Right hindlimb (tissue), 1 donor: ENCODE results near the gene MRPL58.
"Not testable (repeated sequence)": the region's sequence is repeated elsewhere in the genome, so short reads cannot be mapped to it uniquely, and the experiment has no call there.

Experiments used
- DNase-seq: peaks from one replicate; pipeline ENCODE4 v3.0.0-alpha.2; 2018

MRPL58 gene

DNA sequence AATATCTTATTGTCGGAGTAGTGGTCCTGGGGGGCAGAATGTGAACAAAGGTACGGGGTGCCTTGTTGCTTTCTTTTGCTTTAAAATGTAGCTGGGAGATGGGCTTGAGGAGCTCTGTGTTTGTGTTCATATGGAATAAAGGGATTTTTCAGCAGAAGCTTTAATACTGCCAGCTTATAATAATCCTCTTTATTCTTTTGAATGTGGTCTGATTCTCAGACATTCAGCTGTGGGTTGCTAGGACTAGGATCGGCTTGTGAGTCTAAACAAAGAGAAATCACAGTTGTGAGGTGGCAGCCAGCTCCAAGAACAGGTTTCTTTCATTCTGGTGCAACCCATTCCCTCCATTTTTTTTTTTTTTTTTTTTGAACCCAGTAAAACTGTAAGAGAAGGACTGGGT, 7.2 kb downstream of the MRPL58 start:
- no peak for DNase-seq

- DNase-seq: no peak
Observed at GRCh38 chr17:75020331-75021110, 8.1 kb downstream of the MRPL58 start.

DNA sequence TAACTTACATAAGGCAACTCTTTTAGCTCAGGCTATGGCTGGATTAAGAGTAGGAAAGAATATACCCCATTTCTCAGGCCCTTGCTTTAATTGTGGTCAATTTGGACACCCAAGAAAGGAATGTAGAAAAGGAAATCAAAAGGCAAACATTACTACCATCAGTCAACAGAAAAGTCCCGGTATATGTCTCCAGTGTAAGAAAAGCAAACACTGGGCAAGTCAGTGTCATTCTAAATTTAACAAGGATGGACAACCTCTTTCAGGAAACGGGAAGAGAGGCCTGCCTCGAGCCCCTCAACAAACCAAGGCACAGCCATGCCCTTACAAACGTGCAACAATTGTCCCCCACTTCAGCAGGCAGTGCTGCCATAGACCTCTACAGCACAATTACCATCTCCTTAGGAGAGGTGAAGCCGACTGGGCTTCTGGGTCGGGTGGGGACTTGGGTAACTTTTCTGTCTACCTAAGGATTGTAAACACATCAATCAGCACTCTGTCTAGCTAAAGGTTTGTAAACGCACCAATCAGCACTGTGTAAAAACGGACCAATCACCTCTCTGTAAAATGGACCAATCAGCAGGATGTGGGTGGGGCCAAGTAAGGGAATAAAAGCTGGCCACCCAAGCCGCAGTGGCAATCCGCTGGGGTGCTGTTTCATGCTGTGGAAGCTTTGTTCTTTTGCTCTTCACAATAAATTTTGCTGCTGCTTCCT, 12.4 kb downstream of the MRPL58 start:
- DNase-seq: no peak

- DNase-seq: not testable (repeated sequence)
Observed at GRCh38 chr17:75025398-75025734, 12.9 kb downstream of the MRPL58 start.

- DNase-seq: not testable (repeated sequence)
Observed at GRCh38 chr17:75026650-75027049, 14.2 kb downstream of the MRPL58 start.

DNA sequence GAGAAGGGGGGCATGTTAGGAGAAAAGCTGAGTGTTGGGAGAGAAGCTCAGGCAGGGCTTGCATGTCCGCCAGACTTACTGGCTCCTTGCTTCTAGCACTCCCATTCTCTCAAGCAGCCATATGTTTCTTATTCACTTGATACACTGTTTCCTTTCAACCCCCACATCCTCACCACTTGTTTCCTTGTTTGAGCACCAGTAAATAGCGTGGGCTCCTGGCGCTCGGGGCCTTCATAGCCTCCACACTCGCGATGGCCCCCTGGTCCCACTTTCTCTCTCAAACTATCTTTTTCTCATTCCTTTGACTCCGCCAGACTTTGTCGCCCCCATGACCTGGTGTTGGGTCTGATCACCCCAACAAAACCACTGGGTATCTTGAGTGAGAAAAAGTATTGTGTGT, 17.7 kb downstream of the MRPL58 start:
- no peak for DNase-seq

DNA sequence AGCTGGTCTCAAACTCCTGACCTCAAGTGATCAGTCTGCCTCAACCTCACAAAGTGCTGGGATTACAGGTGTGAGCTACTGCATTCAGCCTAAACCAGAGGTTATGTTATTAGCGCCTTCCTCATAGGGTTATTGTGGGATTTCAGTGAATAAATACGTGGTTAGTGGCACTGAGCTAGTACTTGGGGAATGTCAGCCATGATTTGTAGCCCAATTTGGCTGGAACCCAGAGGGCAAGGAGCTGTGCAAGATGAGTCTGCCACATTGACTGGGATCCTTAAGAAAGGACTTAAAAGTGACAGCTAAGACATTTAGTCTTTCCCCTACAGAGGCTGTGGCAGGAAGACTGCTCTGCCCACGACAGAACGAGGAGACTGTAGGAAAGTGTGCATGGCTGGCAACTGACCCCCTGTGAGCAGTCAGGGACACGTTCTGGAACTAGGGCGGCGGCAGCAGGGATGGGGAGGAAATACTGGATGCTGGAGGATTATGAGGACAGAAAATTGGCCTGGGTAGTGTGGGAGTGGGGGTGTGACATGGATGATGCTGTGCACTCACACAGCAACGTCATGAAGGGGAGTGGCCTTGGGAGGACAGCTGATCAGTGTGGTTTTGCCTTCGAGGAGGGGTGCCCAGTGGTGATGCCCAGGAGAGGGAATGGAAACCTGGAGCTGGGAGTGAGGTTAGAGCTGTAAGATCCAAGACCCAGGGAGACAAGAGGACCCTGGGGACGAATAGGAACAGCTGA, 19.7 kb downstream of the MRPL58 start:
- DNase-seq: peak; percentile 89

- DNase-seq: peak; percentile 28
Observed at GRCh38 chr17:75032720-75033280, 20.3 kb downstream of the MRPL58 start.

DNA sequence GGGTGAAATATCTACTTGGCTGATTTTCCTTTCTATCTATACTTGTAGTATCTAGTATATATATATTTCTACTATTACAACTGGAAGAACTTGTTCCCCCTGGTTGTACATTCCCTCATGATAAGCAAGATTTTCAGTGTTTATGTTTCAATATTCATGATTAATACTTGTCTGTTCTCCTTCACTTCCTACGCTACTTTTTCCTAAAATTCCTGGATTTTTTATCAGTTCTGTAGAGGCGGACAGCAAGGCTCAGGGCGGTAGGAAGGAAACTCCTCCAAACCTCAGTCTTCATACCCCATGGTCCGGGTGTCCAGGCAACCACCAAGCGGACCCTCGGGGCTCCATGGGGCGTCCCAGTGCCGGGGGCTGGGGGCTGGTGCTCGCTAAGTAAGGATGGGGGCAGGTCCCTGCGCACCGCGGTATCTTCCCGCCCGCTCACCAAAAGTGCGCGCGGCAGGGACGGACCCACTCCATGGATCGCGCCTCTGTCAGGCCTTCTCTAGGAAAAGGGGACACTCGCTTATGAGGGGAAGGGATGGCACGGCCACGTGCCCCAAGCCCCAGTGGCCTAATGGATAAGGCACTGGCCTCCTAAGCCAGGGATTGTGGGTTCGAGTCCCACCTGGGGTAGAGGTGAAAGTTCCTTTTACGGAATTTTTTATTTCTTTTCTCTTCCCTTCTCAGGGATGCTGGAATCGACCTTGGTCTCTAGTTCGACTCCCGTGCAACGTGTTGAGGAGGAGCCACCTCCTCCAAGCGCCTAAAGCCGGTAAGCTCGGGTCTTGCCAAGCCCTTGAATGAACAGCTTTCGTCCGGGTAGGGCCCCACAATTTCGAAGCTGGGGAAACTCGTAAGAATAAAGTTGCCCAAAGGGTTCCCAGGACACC, 21.1 kb downstream of the MRPL58 start:
- DNase-seq: peak; percentile 97

GRCh38 chr17:75034236-75034908, 21.9 kb downstream of the MRPL58 start:
- peak; percentile 93 for DNase-seq

DNA sequence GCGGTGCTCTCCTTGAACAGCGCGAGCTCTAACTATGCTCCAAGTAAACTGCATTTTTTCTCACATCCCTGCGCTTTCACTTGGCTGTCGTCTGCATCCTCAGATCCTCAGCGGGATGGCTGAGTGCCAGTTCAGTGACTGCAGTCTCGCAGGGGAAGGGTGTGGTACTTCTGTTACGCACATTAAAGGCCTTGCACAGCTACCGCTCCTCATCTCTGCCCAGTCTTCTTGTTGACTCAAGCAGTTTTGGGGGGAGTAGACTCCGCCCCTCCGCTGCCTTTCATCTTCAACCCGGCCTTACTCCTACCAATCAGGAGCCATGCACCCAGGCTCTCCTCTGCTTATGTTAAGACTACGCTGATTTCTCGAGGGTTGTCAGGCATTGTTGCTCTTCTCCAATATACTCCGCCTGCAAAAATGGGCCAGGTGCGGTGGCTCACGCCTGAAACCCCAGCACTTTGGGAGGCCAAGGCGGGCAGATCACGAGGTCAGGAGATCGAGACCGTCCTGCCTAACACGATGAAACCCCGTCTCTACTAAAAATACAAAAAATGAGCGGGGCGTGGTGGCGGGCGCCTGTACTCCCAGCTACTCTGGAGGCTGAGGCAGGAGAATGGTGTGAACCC, 24.3 kb downstream of the MRPL58 start:
- peak; percentile 85 for DNase-seq

DNA sequence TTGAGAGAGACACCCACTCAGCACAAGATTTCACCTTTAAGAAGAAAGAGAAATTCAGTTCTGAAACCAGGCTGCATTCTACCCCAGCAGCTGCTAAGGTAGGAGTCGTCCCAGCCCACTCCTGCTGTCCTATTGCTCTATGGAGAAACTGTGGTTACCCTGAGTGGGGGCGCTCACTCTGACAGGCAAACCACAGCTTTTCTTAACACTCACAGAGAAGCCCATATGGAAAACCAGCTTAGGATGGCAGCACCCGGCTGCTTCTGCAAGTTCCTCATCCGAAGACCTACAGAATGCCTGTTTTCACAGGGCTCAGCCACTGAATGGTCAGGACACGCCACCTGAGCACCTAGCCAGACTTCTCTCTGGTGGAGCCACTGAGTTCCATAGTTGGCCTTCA, 26.8 kb downstream of the MRPL58 start:
- no peak for DNase-seq

DNA sequence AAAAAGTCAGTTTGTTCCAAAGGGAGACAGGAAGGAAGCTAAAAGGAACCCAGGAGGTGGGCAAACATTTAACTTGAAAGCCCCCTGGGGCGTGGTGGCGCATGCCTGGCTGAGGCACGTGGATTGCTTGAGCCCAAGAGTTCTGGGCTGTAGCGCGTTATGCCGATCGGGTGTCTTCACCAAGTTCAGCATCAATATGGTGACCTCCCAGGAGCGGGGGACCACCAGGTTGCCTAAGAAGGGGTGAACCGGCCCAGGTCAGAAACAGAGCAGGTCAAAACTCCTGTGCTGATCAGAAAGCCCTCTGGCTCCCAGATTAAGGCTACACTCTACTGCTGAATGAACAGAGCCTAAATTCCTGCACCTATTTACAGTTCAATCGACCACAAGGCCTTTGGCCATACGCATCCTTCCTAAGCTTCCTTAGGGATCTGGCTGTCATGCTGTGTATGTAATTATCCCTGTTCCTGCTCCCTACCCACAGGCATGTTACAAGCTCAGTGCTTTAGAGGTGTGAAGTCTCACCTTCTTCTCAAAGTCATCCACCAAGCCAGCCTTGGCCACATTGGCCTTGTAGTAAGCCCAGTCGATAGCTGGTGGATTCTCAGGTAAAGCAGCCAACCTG, 29.3 kb downstream of the MRPL58 start:
- no peak for DNase-seq

DNA sequence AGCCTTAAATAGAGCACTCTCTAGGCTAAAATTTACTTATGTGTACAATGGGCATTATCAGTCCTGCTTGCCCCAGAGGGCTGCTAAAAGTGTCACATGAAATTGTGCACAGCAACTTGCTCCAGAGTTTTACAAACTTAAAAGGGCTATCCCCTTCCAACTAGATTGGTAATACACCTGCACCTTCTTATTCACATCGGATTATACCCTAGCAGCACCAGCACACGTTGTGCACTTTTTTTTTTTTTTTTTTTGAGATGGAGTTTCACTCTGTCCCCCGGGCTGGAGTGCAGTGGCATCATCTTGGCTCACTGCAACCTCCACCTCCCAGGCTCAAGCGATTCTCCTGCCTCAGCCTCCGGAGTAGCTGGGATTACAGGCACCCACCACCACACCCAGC, 31.3 kb downstream of the MRPL58 start:
- DNase-seq: not testable (repeated sequence)

- DNase-seq: no peak
Observed at GRCh38 chr17:75044716-75045115, 32.2 kb downstream of the MRPL58 start.

DNA sequence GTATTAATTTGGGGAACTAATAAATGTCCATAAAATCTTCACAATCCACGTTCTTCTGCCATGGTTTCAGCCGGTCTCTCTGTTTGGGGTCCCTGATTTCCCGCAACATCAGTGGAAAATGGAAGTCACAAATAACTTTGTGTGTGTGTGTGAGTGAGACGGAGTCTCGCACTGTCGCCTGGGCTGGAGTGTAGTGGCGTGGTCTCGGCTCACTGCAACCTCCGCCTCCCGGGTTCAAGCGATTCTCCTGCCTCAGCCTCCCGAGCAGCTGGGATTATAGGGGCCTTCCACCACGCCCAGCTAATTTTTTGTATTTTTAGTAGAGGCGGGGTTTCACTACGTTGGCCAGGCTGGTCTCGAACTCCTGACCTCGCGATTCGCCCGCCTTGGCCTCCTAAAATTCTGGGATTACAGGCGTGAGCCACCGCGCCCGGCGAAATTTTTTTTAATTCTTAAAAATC, 33.5 kb downstream of the MRPL58 start:
- not testable (repeated sequence) for DNase-seq

- peak; percentile 98 for DNase-seq
Observed at GRCh38 chr17:75046407-75047289, 34.2 kb downstream of the MRPL58 start, which contains the start of the genes ATP5PD and KCTD2. TSS of gene ATP5PD (minus strand) at chr17:75046969. CDS start at chr17:75042650, 4,319 bp downstream. TSS of gene KCTD2 (plus strand) at chr17:75047225. CDS start at chr17:75047251, 26 bp downstream.

DNA sequence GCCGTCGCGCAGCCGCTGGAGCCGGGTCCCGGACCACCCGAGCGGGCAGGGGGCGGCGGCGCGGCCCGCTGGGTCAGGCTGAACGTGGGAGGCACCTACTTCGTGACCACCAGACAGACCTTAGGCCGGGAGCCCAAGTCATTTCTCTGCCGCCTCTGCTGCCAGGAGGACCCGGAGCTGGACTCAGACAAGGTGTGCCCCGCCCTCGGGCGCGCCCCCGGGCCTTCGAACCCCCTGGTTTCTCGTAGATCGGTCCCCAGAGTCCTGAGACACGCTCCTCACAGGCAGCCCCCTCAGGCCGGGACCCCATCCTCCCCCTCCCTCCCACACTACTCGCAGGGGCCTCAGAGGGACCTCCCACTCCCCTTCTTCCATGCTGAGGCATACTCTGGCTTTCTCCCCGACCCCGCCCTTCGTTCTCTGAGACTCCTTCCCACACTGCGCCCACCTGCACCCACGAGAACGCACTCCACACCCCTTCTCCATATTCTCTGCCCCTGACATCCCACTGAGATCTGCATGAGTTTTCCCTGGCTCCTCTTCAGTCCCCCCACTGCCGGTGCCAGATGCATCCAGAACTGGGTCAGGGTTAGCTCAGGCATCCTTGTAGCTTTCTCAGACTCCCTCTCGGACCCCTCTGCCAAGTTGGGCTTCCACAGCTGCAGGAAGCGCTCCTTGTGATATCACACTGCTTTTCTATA, 35.1 kb downstream of the MRPL58 start:
- peak; percentile 61 for DNase-seq
